Measurements from ENCODE around the gene BLOC1S4. TPM values are rescaled to one million over a fixed set of nuclear protein-coding genes. Genes with fewer than 3 reads are reported as not detected.
A peak's percentile ranks its signal among the peaks of the same experiment; 100 is the strongest.

BLOC1S4 gene
- total and polyA plus RNA-seq, 2 donors (not counting 1 experiment from before 2014, with no cell fraction given): 26.3 to 35.5 TPM

- Histone ChIP-seq H3K36me3 (replicated peaks in 1 of 2; ENCODE audit: control extremely low read depth in 1 of 2, control insufficient read depth in 1 of 2, extremely low read depth in 1 of 2, insufficient read depth in 2 of 2, low read length in 1 of 2) (no peaks in the 10 kb centered on the region), H2AFZ (ENCODE audit: insufficient read depth, low read depth, low read length, poor library complexity, severe bottlenecking) (no peak overlapping the region), H3K79me2 (ENCODE audit: control insufficient read depth, insufficient read depth, low read length) (peaks cover 43% of the 10 kb centered on the region), H3K27me3 (replicated peaks in 1 of 4; ENCODE audit: control extremely low read depth in 1 of 4, control insufficient read depth in 3 of 4, insufficient read depth in 4 of 4, low read length in 3 of 4) (no peaks in the 10 kb centered on the region), H3K27ac (ENCODE audit: low read length in 2 of 2) (no peak overlapping the region), H3K9ac (ENCODE audit: low read length) (no peak overlapping the region), H3K9me3 (ENCODE audit: control extremely low read depth in 1 of 3, control insufficient read depth in 2 of 3, insufficient read depth in 1 of 3, low read length in 2 of 3) (no peaks in the 10 kb centered on the region), H3K4me3 (ENCODE audit: control extremely low read depth in 1 of 5, extremely low read depth in 1 of 5, insufficient read depth in 1 of 5, low read depth in 2 of 5, low read length in 4 of 5) (no peak overlapping the region), H3K4me2 (replicated peaks; ENCODE audit: low read depth, low read length, poor library complexity, severe bottlenecking) (no peak overlapping the region), H4K20me1 (ENCODE audit: control insufficient read depth, insufficient read depth, low read length, poor library complexity, severe bottlenecking) (no peaks in the 10 kb centered on the region), H3K4me1 (ENCODE audit: control insufficient read depth in 2 of 2, insufficient read depth in 2 of 2, low read length in 2 of 2) (peaks cover 21 to 33% of the 10 kb centered on the region in 2 donors)
- CTCF ChIA-PET: interaction anchor here (0.7 to 9.7 kb wide), 21 partner anchors 10 to 1083 kb away, joined by 3 to 163 read pairs (median 4); partner anchors contain the start of genes GRPEL1 and MRFAP1L1
- ATAC-seq (ENCODE audit: low read depth) (no peak), DNase-seq (no peak)
- POLR2A ChIA-PET: interaction anchor here (0.6 to 1.8 kb wide), 8 partner anchors 10 to 349 kb away, joined by 3 to 7 read pairs (median 3); partner anchors contain the start of genes GRPEL1, MAN2B2, MRFAP1L1 and TBC1D14
- TF ChIP-seq EZH2 (IDR thresholded peaks at IDR 0.05; ENCODE audit: borderline replicate concordance, insufficient read depth, low read depth, low read length, poor library complexity, severe bottlenecking) (no peak), CTCF (IDR thresholded peaks at IDR 0.05) (no peak)
- intact Hi-C loops (cut with micrococcal nuclease): loop anchor here (1.0 to 10.0 kb wide), 5 partner anchors 10 to 1083 kb away; partner anchors contain the start of genes KIAA0232 and MRFAP1L1
- Mint-ChIP-seq H3K27ac (no peak overlapping the region), H3K27me3 (no peaks in the 10 kb centered on the region), H3K4me3 (no peak overlapping the region), H3K9me3 (ENCODE audit: insufficient read depth) (no peaks in the 10 kb centered on the region), H3K4me1 (peaks cover 36% of the 10 kb centered on the region)
- 79% methylated on average over 6 of the region's 8 CpGs for WGBS (ENCODE audit: insufficient coverage)
These were observed 3.7 kb downstream of the BLOC1S4 start for GRCh38 chr4:6719611-6720179.

- Histone ChIP-seq H3K4me3 (ENCODE audit: control extremely low read depth in 1 of 5, extremely low read depth in 1 of 5, insufficient read depth in 1 of 5, low read depth in 2 of 5, low read length in 4 of 5) (no peak overlapping the region), H3K27me3 (replicated peaks in 1 of 4; ENCODE audit: control extremely low read depth in 1 of 4, control insufficient read depth in 3 of 4, insufficient read depth in 4 of 4, low read length in 3 of 4) (no peaks in the 10 kb centered on the region), H3K27ac (ENCODE audit: low read length in 2 of 2) (no peak overlapping the region), H3K4me2 (replicated peaks; ENCODE audit: low read depth, low read length, poor library complexity, severe bottlenecking) (peak overlapping the region; percentile 52), H3K9me3 (ENCODE audit: control extremely low read depth in 1 of 3, control insufficient read depth in 2 of 3, insufficient read depth in 1 of 3, low read length in 2 of 3) (no peaks in the 10 kb centered on the region), H3K9ac (ENCODE audit: low read length) (no peak overlapping the region), H3K36me3 (replicated peaks in 1 of 2; ENCODE audit: control extremely low read depth in 1 of 2, control insufficient read depth in 1 of 2, extremely low read depth in 1 of 2, insufficient read depth in 2 of 2, low read length in 1 of 2) (no peaks in the 10 kb centered on the region), H3K4me1 (ENCODE audit: control insufficient read depth in 2 of 2, insufficient read depth in 2 of 2, low read length in 2 of 2) (peaks cover 20 to 30% of the 10 kb centered on the region in 2 donors), H2AFZ (ENCODE audit: insufficient read depth, low read depth, low read length, poor library complexity, severe bottlenecking) (peak overlapping the region; percentile 54), H3K79me2 (ENCODE audit: control insufficient read depth, insufficient read depth, low read length) (peaks cover 43% of the 10 kb centered on the region), H4K20me1 (ENCODE audit: control insufficient read depth, insufficient read depth, low read length, poor library complexity, severe bottlenecking) (no peaks in the 10 kb centered on the region)
- H3K4me3 Mint-ChIP-seq: no peak overlapping the region
- TF ChIP-seq EZH2 (IDR thresholded peaks at IDR 0.05; ENCODE audit: borderline replicate concordance, insufficient read depth, low read depth, low read length, poor library complexity, severe bottlenecking): no peak
- TF ChIP-seq CTCF (IDR thresholded peaks at IDR 0.05): peak; percentile 94
- peaks cover 33% of the 10 kb centered on the region for H3K4me1 Mint-ChIP-seq
- POLR2A ChIA-PET: interaction anchor here (0.7 to 1.8 kb wide), 8 partner anchors 10 to 348 kb away, joined by 3 to 7 read pairs (median 3); partner anchors contain the start of genes GRPEL1, MRFAP1, MRFAP1L1 and TBC1D14
- no peak overlapping the region for H3K27ac Mint-ChIP-seq
- DNase-seq (peak; percentile 80), ATAC-seq (ENCODE audit: low read depth) (peak; percentile 34)
- H3K9me3 Mint-ChIP-seq (ENCODE audit: insufficient read depth): no peaks in the 10 kb centered on the region
- intact Hi-C loops (cut with micrococcal nuclease): loop anchor here (1.0 kb wide), 3 partner anchors 11 to 154 kb away; partner anchors contain the start of genes KIAA0232 and MRFAP1L1
- no peaks in the 10 kb centered on the region for H3K27me3 Mint-ChIP-seq
- under 1% methylated on average over 13 of the region's 14 CpGs for WGBS (ENCODE audit: insufficient coverage)
- CTCF ChIA-PET: interaction anchor here (0.7 to 9.7 kb wide), 29 partner anchors 11 to 1082 kb away, joined by 3 to 163 read pairs (median 4); partner anchors contain the start of genes GRPEL1 and MRFAP1L1
These were observed 4.3 kb downstream of the BLOC1S4 start for GRCh38 chr4:6720202-6720699.
